ENCODE data around the gene KIAA1671. TPM values are rescaled to one million over a fixed set of nuclear protein-coding genes. Genes with fewer than 3 reads are reported as not detected.
A peak's percentile ranks its signal among the peaks of the same experiment; 100 is the strongest.

Gene KIAA1671
- total and polyA plus RNA-seq, 2 of the 13 experiments (the other 11 are each of a cell fraction or from before 2014, with no cell fraction given): 13.5 to 13.6 TPM

- TF ChIP-seq SOX13 (IDR thresholded peaks at IDR 0.05) (peak; percentile 13; the same call in 1 of the 2 replicates), SOX13 (CRISPR knock-in tag; conservative IDR thresholded peaks at IDR 0.05 in 1 of 2, IDR thresholded peaks at IDR 0.05 in 1 of 2) (peak in 1 of 2 experiments; percentile 84; a peak in 2 of 4 replicates), CSRNP1 (CRISPR knock-in tag; IDR thresholded peaks at IDR 0.05) (0 out of 2 replicates have a peak, but pooled peaks have one; percentile 20), RARG (CRISPR knock-in tag; IDR thresholded peaks at IDR 0.05; ENCODE audit: low read depth) (no peak), NR2F6 (IDR thresholded peaks at IDR 0.05) (peak; percentile 41; the same call in 1 of the 2 replicates), NR2F6 (CRISPR knock-in tag; IDR thresholded peaks at IDR 0.05) (0 out of 2 replicates have a peak, but pooled peaks have one; percentile 56), GLI4 (CRISPR knock-in tag; IDR thresholded peaks at IDR 0.05; ENCODE audit: borderline replicate concordance) (no peak), KDM1A (CRISPR knock-in tag; IDR thresholded peaks at IDR 0.05) (peak; percentile 80), ZNF749 (CRISPR knock-in tag; IDR thresholded peaks at IDR 0.05; ENCODE audit: borderline replicate concordance) (no peak), GATAD2A (CRISPR knock-in tag; IDR thresholded peaks at IDR 0.05) (peak; percentile 90), SIX1 (CRISPR knock-in tag; IDR thresholded peaks at IDR 0.05; ENCODE audit: borderline replicate concordance) (peak; percentile 49; the same call in 1 of the 2 replicates), NCOR1 (IDR thresholded peaks at IDR 0.05; ENCODE audit: borderline replicate concordance, low read length) (peak; percentile 34; the same call in 1 of the 2 replicates), HHEX (CRISPR knock-in tag; IDR thresholded peaks at IDR 0.05) (peak; percentile 78), ZNF354B (CRISPR knock-in tag; IDR thresholded peaks at IDR 0.05) (0 out of 2 replicates have a peak, but pooled peaks have one; percentile 43), GFI1 (CRISPR knock-in tag; IDR thresholded peaks at IDR 0.05; ENCODE audit: borderline replicate concordance) (no peak), KDM6A (CRISPR knock-in tag; IDR thresholded peaks at IDR 0.05; ENCODE audit: low read depth) (peak; percentile 59), HNF4A (CRISPR knock-in tag; IDR thresholded peaks at IDR 0.05) (peak; percentile 28; the same call in 1 of the 2 replicates), NKX3-1 (CRISPR knock-in tag; IDR thresholded peaks at IDR 0.05) (0 out of 2 replicates have a peak, but pooled peaks have one; percentile 33), ZNF83 (CRISPR knock-in tag; IDR thresholded peaks at IDR 0.05; ENCODE audit: borderline replicate concordance) (no peak)
- TF ChIP-seq, protein P1, sequence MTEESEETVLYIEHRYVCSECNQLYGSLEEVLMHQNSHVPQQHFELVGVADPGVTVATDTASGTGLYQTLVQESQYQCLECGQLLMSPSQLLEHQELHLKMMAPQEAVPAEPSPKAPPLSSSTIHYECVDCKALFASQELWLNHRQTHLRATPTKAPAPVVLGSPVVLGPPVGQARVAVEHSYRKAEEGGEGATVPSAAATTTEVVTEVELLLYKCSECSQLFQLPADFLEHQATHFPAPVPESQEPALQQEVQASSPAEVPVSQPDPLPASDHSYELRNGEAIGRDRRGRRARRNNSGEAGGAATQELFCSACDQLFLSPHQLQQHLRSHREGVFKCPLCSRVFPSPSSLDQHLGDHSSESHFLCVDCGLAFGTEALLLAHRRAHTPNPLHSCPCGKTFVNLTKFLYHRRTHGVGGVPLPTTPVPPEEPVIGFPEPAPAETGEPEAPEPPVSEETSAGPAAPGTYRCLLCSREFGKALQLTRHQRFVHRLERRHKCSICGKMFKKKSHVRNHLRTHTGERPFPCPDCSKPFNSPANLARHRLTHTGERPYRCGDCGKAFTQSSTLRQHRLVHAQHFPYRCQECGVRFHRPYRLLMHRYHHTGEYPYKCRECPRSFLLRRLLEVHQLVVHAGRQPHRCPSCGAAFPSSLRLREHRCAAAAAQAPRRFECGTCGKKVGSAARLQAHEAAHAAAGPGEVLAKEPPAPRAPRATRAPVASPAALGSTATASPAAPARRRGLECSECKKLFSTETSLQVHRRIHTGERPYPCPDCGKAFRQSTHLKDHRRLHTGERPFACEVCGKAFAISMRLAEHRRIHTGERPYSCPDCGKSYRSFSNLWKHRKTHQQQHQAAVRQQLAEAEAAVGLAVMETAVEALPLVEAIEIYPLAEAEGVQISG (CRISPR knock-in tag; IDR thresholded peaks at IDR 0.05): peak; percentile 15; the same call in 1 of the 2 replicates
- TF ChIP-seq, protein P2, sequence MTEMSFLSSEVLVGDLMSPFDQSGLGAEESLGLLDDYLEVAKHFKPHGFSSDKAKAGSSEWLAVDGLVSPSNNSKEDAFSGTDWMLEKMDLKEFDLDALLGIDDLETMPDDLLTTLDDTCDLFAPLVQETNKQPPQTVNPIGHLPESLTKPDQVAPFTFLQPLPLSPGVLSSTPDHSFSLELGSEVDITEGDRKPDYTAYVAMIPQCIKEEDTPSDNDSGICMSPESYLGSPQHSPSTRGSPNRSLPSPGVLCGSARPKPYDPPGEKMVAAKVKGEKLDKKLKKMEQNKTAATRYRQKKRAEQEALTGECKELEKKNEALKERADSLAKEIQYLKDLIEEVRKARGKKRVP (CRISPR knock-in tag; IDR thresholded peaks at IDR 0.05): peak in 1 of 2 experiments; percentile 54; a peak in 1 of 4 replicates
Observed at GRCh38 chr22:25109878-25110595, 157.5 kb downstream of the KIAA1671 start (continued).
